HG03439 (cell line): ENCODE results near the gene CCDC89.
"Not testable (repeated sequence)": the region's sequence is repeated elsewhere in the genome, so short reads cannot be mapped to it uniquely, and the experiment has no call there.

Experiments
- ATAC-seq: cut with Tn5 transposase; IDR thresholded peaks from one replicate; pipeline ENCODE4 v1.9.1; 2021; ENCODE audit warnings: mild to moderate bottlenecking, moderate library complexity; ENCODE audit not compliant: unreplicated experiment

CCDC89 gene

GRCh38 chr11:85694385-85694980 lies 8.5 kb upstream of the CCDC89 start:
- no peak for ATAC-seq

GRCh38 chr11:85685125-85685819 lies 723 bp downstream of the CCDC89 start:
- no peak for ATAC-seq

- ATAC-seq, result peak; percentile 82
These were observed 3.4 kb downstream of the CCDC89 start for GRCh38 chr11:85682330-85683305.

GRCh38 chr11:85680897-85681296 lies 5.1 kb downstream of the CCDC89 start:
- ATAC-seq, result no peak

- no peak for ATAC-seq
These were observed 6.4 kb downstream of the CCDC89 start for GRCh38 chr11:85679576-85679975.

GRCh38 chr11:85673393-85673792 lies 12.6 kb downstream of the CCDC89 start:
- no peak for ATAC-seq

- no peak for ATAC-seq
These were observed 13.7 kb downstream of the CCDC89 start for GRCh38 chr11:85672105-85672902.

- not testable (repeated sequence) for ATAC-seq
These were observed 14.9 kb downstream of the CCDC89 start for GRCh38 chr11:85670949-85671663.

- no peak for ATAC-seq
These were observed 17.8 kb downstream of the CCDC89 start for GRCh38 chr11:85668157-85668556.

- no peak for ATAC-seq
These were observed 19.3 kb downstream of the CCDC89 start for GRCh38 chr11:85666687-85667086.

GRCh38 chr11:85665733-85666132 lies 20.3 kb downstream of the CCDC89 start:
- no peak for ATAC-seq

- peak; percentile 94 for ATAC-seq
These were observed 21.1 kb downstream of the CCDC89 start, which contains the start of gene CREBZF for GRCh38 chr11:85664615-85665481. CREBZF (minus strand) TSS chr11:85665129; CDS start chr11:85664875, 254 bp downstream.

GRCh38 chr11:85663753-85664614 lies 22.0 kb downstream of the CCDC89 start:
- peak; percentile 76 for ATAC-seq

- no peak for ATAC-seq
These were observed 22.8 kb downstream of the CCDC89 start for GRCh38 chr11:85663080-85663752.

- no peak for ATAC-seq
These were observed 23.9 kb downstream of the CCDC89 start for GRCh38 chr11:85661972-85662664.

GRCh38 chr11:85658180-85658579 lies 27.8 kb downstream of the CCDC89 start:
- ATAC-seq, result no peak

- ATAC-seq, result no peak
These were observed 29.2 kb downstream of the CCDC89 start for GRCh38 chr11:85656777-85657176.
